Measurements from ENCODE around the gene GFOD2. TPM values are rescaled to one million over a fixed set of nuclear protein-coding genes. Genes with fewer than 3 reads are reported as not detected.
A peak's percentile ranks its signal among the peaks of the same experiment; 100 is the strongest.

The GFOD2 gene
- total RNA-seq, 1 donor from 2014 or later, result 33.8 TPM

DNA sequence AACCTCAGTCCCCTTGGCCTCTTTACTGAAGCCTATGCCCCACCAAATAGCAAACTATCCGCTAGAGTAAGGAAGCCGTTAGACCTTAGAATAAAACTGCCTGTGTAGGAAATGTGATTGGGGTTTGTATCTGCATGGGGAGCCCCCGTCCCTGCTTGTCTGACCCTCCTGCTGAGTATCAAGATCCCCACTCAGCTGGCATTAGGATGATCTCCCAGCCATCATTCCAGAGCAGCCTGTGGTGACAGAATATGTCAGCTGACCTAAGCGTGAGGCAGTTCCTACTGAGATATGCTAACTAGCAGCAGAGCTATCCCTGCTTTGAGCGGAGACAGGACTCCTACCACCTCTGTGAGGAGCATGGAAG is 645 bp upstream of the GFOD2 start:
- TF ChIP-seq, protein P1, sequence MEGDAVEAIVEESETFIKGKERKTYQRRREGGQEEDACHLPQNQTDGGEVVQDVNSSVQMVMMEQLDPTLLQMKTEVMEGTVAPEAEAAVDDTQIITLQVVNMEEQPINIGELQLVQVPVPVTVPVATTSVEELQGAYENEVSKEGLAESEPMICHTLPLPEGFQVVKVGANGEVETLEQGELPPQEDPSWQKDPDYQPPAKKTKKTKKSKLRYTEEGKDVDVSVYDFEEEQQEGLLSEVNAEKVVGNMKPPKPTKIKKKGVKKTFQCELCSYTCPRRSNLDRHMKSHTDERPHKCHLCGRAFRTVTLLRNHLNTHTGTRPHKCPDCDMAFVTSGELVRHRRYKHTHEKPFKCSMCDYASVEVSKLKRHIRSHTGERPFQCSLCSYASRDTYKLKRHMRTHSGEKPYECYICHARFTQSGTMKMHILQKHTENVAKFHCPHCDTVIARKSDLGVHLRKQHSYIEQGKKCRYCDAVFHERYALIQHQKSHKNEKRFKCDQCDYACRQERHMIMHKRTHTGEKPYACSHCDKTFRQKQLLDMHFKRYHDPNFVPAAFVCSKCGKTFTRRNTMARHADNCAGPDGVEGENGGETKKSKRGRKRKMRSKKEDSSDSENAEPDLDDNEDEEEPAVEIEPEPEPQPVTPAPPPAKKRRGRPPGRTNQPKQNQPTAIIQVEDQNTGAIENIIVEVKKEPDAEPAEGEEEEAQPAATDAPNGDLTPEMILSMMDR (conservative IDR thresholded peaks at IDR 0.05), result no peak
- Mint-ChIP-seq H3K27me3 (ENCODE audit: low read depth) (peaks cover 3% of the 10 kb centered on the region), H3K4me1 (peaks cover 33% of the 10 kb centered on the region), H3K9me3 (no peaks in the 10 kb centered on the region), H3K36me3 (ENCODE audit: low read depth) (no peaks in the 10 kb centered on the region), H3K27ac (ENCODE audit: unreplicated experiment) (peak overlapping the region; percentile 96), H3K4me3 (peak overlapping the region; percentile 96)
- DNase-seq (ENCODE audit: low read depth, low spot score), result peak; percentile 9

DNA sequence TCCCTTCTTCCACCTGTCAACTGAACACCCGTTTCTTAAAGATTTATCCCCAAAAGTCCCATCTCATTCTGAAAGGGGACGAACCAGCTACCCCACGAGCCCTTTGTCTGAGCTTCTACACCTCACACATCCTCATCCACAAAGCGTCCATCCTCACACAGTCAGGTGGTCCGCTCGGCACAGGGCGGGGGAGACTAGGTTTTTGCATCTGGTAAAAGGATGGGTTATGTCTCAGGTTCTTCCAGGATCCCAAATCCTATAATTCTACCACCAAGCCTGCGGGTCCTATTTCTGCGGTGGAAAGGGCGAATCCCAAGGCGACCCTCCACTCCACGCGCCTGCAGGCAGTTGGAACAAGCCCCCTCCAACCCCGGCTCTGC is 458 bp downstream of the GFOD2 start:
- TF ChIP-seq, protein P1 (conservative IDR thresholded peaks at IDR 0.05), result no peak
- Mint-ChIP-seq H3K27ac (ENCODE audit: unreplicated experiment) (peak overlapping the region; percentile 87), H3K27me3 (ENCODE audit: low read depth) (peaks cover 3% of the 10 kb centered on the region), H3K4me1 (peaks cover 35% of the 10 kb centered on the region), H3K9me3 (no peaks in the 10 kb centered on the region), H3K4me3 (peak overlapping the region; percentile 96), H3K36me3 (ENCODE audit: low read depth) (no peaks in the 10 kb centered on the region)
- DNase-seq (ENCODE audit: low read depth, low spot score), result no peak

DNA sequence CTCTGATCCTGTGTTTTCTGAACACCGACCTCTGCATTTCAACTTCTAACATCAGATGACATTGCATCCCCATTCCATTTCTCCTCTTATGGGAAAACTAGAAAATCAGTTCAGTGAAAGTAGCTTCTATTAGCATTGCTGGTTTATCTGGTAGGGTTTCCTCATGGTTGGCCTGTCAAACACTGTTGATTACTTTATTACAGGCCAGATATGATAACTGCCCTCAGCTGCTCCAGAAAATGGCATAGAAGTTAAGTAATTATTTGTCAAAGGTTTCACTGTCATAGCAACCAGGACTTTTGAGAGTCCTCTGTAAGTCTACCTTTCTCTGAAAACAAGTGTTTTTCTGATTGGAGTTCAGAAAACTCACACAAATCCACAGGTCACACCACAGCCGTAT is 3.0 kb downstream of the GFOD2 start:
- Mint-ChIP-seq H3K27ac (ENCODE audit: unreplicated experiment) (no peak overlapping the region), H3K4me1 (peaks cover 39% of the 10 kb centered on the region), H3K4me3 (peak overlapping the region; percentile 60), H3K36me3 (ENCODE audit: low read depth) (no peaks in the 10 kb centered on the region), H3K27me3 (ENCODE audit: low read depth) (peaks cover 3% of the 10 kb centered on the region), H3K9me3 (no peaks in the 10 kb centered on the region)
- DNase-seq (ENCODE audit: low read depth, low spot score), result no peak
- TF ChIP-seq, protein P1 (conservative IDR thresholded peaks at IDR 0.05), result no peak

DNA sequence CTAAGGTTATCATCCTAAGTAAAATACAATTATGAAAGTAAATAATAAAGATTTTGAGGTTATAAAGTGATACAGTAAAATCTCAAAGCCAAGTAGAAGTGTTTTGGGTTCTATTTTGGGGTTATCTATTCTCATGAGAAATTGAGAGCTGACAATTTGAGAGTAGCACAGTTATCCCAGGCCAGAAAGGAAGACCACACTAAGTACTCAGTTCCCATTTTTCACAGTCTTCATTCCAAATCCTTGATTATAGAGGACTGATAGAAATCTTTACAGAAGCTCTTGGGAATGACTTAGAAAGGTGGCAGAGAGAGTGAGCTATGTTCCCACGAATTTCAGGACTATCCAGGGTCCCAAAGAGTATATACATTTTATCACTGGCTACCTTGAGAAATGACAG is 4.6 kb downstream of the GFOD2 start:
- Mint-ChIP-seq H3K27ac (ENCODE audit: unreplicated experiment) (no peak overlapping the region), H3K4me1 (peaks cover 31% of the 10 kb centered on the region), H3K27me3 (ENCODE audit: low read depth) (no peaks in the 10 kb centered on the region), H3K9me3 (no peaks in the 10 kb centered on the region), H3K4me3 (no peak overlapping the region), H3K36me3 (ENCODE audit: low read depth) (no peaks in the 10 kb centered on the region)
- no peak for DNase-seq (ENCODE audit: low read depth, low spot score)
- TF ChIP-seq, protein P1 (conservative IDR thresholded peaks at IDR 0.05), result no peak

DNA sequence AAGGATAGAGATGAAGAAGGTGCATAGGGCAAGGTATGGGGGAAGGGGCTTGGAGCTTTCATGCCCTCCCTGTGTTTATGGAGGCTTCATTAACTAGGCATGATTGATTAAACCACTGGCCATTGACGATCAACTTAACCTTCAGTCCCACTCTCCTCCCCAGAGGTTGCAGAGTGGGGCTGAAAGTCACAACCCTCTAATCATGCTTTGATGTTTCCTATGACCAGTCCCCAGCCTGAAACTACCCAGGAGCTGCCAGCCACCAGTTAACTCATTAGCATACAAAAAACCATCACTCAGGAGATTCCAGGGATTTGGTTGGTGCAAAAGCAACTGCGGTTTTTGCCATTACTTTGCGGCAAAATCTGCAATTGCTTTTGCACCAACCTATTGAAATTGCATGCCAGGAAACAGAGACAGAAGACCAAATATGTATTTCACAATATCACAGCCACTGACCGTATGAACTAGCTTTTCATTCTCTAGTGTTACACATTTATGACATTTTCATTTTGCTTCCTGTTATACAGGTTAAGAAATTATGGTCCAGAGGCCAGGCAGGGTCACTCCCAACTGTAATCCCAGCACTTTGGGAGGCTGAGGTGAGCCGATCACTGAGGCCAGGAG is 5.4 kb downstream of the GFOD2 start:
- H3K4me1 Mint-ChIP-seq, result peaks cover 25% of the 10 kb centered on the region
- no peaks in the 10 kb centered on the region for H3K36me3 Mint-ChIP-seq (ENCODE audit: low read depth)
- TF ChIP-seq, protein P1 (conservative IDR thresholded peaks at IDR 0.05), result no peak
- no peak for DNase-seq (ENCODE audit: low read depth, low spot score)
- H3K9me3 Mint-ChIP-seq, result no peaks in the 10 kb centered on the region
- peak overlapping the region; percentile 58 for H3K4me3 Mint-ChIP-seq
- no peak overlapping the region for H3K27ac Mint-ChIP-seq (ENCODE audit: unreplicated experiment)
- H3K27me3 Mint-ChIP-seq (ENCODE audit: low read depth), result no peaks in the 10 kb centered on the region

All from neural crest cell (in vitro differentiated cells).